Keratinocyte (primary cell): Measurements from ENCODE around the gene USP50. TPM values are rescaled to one million over a fixed set of nuclear protein-coding genes. Genes with fewer than 3 reads are reported as not detected.

Experiments
- DNase-seq: peaks from one replicate; pipeline ENCODE4 v3.0.0-alpha.2; 2011; ENCODE audit warnings: low read depth, missing footprints, low spot score
- FAIRE-seq: peaks from 2 replicates; lab custom pipeline; 2011; peaks lifted over from hg19 to GRCh38; lab: Jason Lieb, UNC
- H2AFZ ChIP-seq: 2 replicates; pipeline ENCODE4 v1.6.0; 2012; ENCODE audit warnings: low read length, control low read depth, inconsistent platforms; ENCODE audit not compliant: control insufficient read depth
- H3K27ac ChIP-seq: 2 replicates; pipeline ENCODE4 v1.5.1; 2011; ENCODE audit warnings: low read length; ENCODE audit not compliant: control insufficient read depth, insufficient read depth
- H3K27me3 ChIP-seq: 3 replicates; pipeline ENCODE4 v1.6.0; 2011; ENCODE audit warnings: low read length; ENCODE audit not compliant: control insufficient read depth, insufficient read depth; ENCODE audit errors: extremely low read depth
- H3K36me3 ChIP-seq, 2 experiments: 2 replicates in 1 of 2; 3 replicates in 1 of 2; pipeline ENCODE4 v1.5.1; 2011; ENCODE audit warnings: low read length in 2 of 2, mild to moderate bottlenecking in 1 of 2; ENCODE audit not compliant: control insufficient read depth in 2 of 2, insufficient read depth in 2 of 2; ENCODE audit errors: extremely low read depth in 1 of 2
- H3K4me1 ChIP-seq: 3 replicates; pipeline ENCODE4 v1.5.1; 2011; ENCODE audit warnings: low read length; ENCODE audit not compliant: control insufficient read depth, insufficient read depth; ENCODE audit errors: extremely low read depth
- H3K4me2 ChIP-seq: 3 replicates; pipeline ENCODE4 v1.6.0; 2011; ENCODE audit warnings: low read depth, low read length; ENCODE audit not compliant: control insufficient read depth, insufficient read depth; ENCODE audit errors: extremely low read depth
- H3K4me3 ChIP-seq, 3 experiments: fragments of 200-600 bp in 1 of 3; sonication (generic) in 1 of 3; 2 replicates in 2 of 3; 3 replicates in 1 of 3; pipeline ENCODE4 v1.5.1; 2011 to 2016; ENCODE audit warnings: low read length in 3 of 3, mild to moderate bottlenecking in 3 of 3, control low read depth in 2 of 3, inconsistent platforms in 1 of 3, low read depth in 1 of 3, mixed read lengths in 1 of 3, mixed run types in 1 of 3, moderate library complexity in 1 of 3; ENCODE audit not compliant: control insufficient read depth in 2 of 3, insufficient read depth in 2 of 3; ENCODE audit errors: extremely low read depth in 1 of 3
- H3K79me2 ChIP-seq: 2 replicates; pipeline ENCODE4 v1.6.0; 2012; ENCODE audit warnings: low read length; ENCODE audit not compliant: control insufficient read depth, insufficient read depth
- H3K9ac ChIP-seq: 3 replicates; pipeline ENCODE4 v1.6.0; 2011; ENCODE audit warnings: low read length; ENCODE audit not compliant: control insufficient read depth, insufficient read depth; ENCODE audit errors: extremely low read depth
- H3K9me1 ChIP-seq: 3 replicates; pipeline ENCODE4 v1.6.0; 2011; ENCODE audit warnings: low read length; ENCODE audit not compliant: control insufficient read depth, insufficient read depth; ENCODE audit errors: extremely low read depth
- H3K9me3 ChIP-seq: 2 replicates; pipeline ENCODE4 v1.5.1; 2012; ENCODE audit warnings: low read depth, low read length; ENCODE audit not compliant: control insufficient read depth
- H4K20me1 ChIP-seq: 3 replicates; pipeline ENCODE4 v1.6.0; 2011; ENCODE audit warnings: low read length; ENCODE audit not compliant: control insufficient read depth, insufficient read depth; ENCODE audit errors: extremely low read depth
- CTCF ChIP-seq, 3 experiments: IDR thresholded peaks in 1 of 3; conservative IDR thresholded peaks in 1 of 3; optimal IDR thresholded peaks in 1 of 3; 2 replicates in 2 of 3; 3 replicates in 1 of 3; pipeline versions ENCODE3 to v1.5.1; 2011; ENCODE audit warnings: low read length in 3 of 3, mild to moderate bottlenecking in 3 of 3, moderate library complexity in 2 of 3, control low read depth in 1 of 3, inconsistent platforms in 1 of 3; ENCODE audit not compliant: insufficient read depth in 2 of 3; ENCODE audit errors: extremely low read depth in 1 of 3
- EZH2 ChIP-seq: IDR thresholded peaks from one replicate; pipeline ENCODE4 v1.6.1; 2012; ENCODE audit warnings: inconsistent platforms, mild to moderate bottlenecking, low read length, moderate library complexity
- dilution Hi-C: fragments of 300-500 bp; cut with MboI; formaldehyde crosslinking; loops from one replicate; pipeline ENCODE4 v1.7.0; 2020; ENCODE audit warnings: low sequenced_read_pairs; ENCODE audit not compliant: extremely low pct_ligation_motif_present
- polyA plus RNA-seq, 5 experiments: library from polyadenylated mRNA; depleted of rRNA in 3 of 5; stranded (reverse) in 3 of 5; stranded (forward) in 1 of 5; unstranded in 1 of 5; fragments of >200 nt; gene quantifications; 1 replicate in 1 of 5; 2 replicates in 3 of 5; 3 replicates in 1 of 5; pipeline versions ENCODE4 v1.2.1 to v1.2.3, GENCODE V29; 2011 to 2012; ENCODE audit warnings: missing spikeins in 2 of 5, low read depth in 1 of 5, low replicate concordance in 1 of 5

The USP50 gene
- polyA plus RNA-seq, 1 donor (not counting 4 experiments of a cell fraction or from before 2014, with no cell fraction given), result not detected

GRCh38 chr15:50519740-50520425, 26.6 kb downstream of the USP50 start:
- Histone ChIP-seq H3K27ac (no peak overlapping the region), H3K4me3 (no peak overlapping the region), H3K9me3 (no peaks in the 10 kb centered on the region), H3K36me3 (no peaks in the 10 kb centered on the region), H3K79me2 (no peaks in the 10 kb centered on the region), H3K9ac (no peak overlapping the region), H3K4me2 (no peak overlapping the region), H3K27me3 (no peaks in the 10 kb centered on the region), H3K9me1 (no peaks in the 10 kb centered on the region), H2AFZ (no peak overlapping the region), H4K20me1 (no peaks in the 10 kb centered on the region), H3K4me1 (no peaks in the 10 kb centered on the region)
- TF ChIP-seq CTCF (optimal IDR thresholded peaks at IDR 0.05 in 1 of 3, IDR thresholded peaks at IDR 0.05 in 1 of 3, conservative IDR thresholded peaks at IDR 0.05 in 1 of 3; ENCODE audit: extremely low read depth in 1 of 3, insufficient read depth in 2 of 3, low read length in 3 of 3), result no peak
- no peak for TF ChIP-seq EZH2
- dilution Hi-C loops, result no loop called here
- DNase-seq, result no peak
- no peak for FAIRE-seq

- Histone ChIP-seq H3K4me1 (no peaks in the 10 kb centered on the region), H3K79me2 (no peaks in the 10 kb centered on the region), H3K9ac (no peak overlapping the region), H3K27me3 (no peaks in the 10 kb centered on the region), H2AFZ (no peak overlapping the region), H3K4me2 (no peak overlapping the region), H3K27ac (no peak overlapping the region), H3K36me3 (no peaks in the 10 kb centered on the region), H3K9me1 (no peaks in the 10 kb centered on the region), H3K4me3 (no peak overlapping the region), H4K20me1 (no peaks in the 10 kb centered on the region), H3K9me3 (no peaks in the 10 kb centered on the region)
- dilution Hi-C loops, result no loop called here
- FAIRE-seq (no peak), DNase-seq (no peak)
- TF ChIP-seq EZH2 (no peak), CTCF (optimal IDR thresholded peaks at IDR 0.05 in 1 of 3, IDR thresholded peaks at IDR 0.05 in 1 of 3, conservative IDR thresholded peaks at IDR 0.05 in 1 of 3; ENCODE audit: extremely low read depth in 1 of 3, insufficient read depth in 2 of 3, low read length in 3 of 3) (no peak)
Measured at GRCh38 chr15:50513001-50513400, 33.5 kb downstream of the USP50 start.
